HG02759 (cell line): ENCODE measurements around the gene NEK6.
A peak's percentile ranks its signal among the peaks of the same experiment; 100 is the strongest.
"Not testable (repeated sequence)": the region's sequence is repeated elsewhere in the genome, so short reads cannot be mapped to it uniquely, and the experiment has no call there.

Experiments
- ATAC-seq: cut with Tn5 transposase; IDR thresholded peaks from one replicate; pipeline ENCODE4 v1.9.1; 2021; ENCODE audit warnings: mild to moderate bottlenecking, moderate library complexity; ENCODE audit not compliant: unreplicated experiment

NEK6 gene

DNA sequence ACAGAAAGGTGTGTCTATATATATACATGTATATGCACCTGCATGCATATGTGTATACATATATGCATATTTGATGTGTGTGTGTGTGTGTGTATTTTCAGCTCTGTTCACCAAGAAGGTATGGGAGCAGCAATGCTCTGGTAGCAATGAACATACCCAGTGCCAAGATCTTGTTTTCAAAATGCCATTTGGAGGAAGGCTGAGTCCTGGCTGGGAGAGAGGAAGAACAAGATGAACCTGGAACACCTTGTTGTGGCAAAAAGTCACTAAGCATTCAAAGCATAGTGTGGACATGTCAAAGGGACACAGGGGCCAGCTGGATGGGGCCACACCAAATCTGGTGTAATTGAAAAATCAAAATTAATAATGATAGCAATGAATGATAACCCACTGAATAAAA lies 31.8 kb upstream of the NEK6 start:
- no peak for ATAC-seq

DNA sequence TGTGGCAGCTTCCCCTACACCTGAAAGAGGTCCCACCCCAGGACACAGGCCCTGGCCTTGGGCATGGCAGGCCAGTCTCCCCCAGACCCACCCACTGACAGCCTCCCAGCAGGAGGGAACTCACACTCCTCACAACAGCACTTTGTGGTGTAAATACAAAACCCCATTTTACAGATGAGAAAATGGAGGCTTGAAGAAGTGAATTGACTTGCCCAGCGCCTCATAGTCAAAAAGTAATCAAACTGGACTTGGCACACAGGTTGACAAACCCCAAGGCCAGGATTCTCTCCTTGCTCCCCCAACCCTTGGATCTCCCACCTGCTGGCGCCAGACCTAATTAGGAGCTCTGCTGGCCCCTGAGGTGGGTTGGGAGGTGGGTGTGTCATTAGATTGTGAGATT lies 29.2 kb upstream of the NEK6 start:
- no peak for ATAC-seq

DNA sequence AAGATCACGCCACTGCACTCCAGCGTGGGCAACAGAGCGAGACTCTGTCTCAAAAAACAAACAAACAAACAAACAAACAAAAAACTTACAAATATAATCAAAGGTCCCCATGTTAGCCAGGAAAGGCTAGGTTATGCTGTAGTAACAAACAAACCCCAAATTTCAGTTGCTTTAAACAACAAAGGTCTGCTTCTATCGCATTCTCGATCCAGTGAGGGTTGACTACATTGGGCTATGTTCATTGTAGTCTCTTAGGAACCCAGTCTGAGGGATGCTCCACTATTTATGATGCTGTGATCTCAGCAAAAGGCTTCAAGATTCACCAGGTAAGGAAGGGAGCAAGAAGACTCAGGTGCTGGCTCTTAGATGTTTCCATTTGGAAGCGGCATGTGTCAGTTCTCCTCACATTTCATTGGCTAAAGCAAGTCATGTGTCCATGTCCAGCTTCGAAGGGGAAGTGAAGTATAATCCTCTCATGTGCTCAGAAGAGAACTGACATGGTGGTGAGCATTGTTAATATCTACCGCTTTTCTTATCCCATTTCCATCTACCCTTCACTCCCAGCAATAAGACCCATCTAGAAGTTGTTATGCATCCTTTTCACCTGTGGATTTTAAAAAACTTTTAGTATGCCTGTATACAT lies 26.5 kb upstream of the NEK6 start:
- ATAC-seq = no peak

DNA sequence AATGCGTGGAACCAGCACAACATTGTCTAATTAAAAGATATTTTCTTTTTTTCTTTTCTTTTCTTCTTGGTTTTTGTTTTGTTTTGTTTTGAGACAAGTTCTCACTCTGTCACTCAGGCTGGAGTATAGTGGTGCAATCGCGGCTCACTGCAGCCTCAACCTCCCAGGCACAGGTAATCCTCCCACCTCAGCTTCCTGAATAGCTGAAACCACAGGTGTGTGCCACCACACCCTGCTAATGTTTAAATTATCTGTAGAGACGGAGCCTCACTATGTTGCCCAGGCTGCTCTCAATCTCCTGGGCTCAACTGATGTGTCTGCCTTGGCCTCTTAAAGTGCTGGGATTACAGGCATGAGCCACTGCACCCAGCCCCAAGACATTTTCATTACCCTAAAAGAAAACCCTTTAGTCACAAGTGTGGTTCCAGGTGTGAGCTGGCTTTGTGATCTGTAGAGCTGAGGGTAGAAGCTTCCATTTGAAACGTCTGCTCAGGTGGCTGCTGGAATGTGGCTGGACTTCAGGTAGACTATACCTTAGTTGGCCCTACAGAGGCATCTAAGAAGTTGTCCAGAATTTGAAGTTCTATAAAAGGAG lies 19.1 kb upstream of the NEK6 start:
- peak; percentile 10 for ATAC-seq

DNA sequence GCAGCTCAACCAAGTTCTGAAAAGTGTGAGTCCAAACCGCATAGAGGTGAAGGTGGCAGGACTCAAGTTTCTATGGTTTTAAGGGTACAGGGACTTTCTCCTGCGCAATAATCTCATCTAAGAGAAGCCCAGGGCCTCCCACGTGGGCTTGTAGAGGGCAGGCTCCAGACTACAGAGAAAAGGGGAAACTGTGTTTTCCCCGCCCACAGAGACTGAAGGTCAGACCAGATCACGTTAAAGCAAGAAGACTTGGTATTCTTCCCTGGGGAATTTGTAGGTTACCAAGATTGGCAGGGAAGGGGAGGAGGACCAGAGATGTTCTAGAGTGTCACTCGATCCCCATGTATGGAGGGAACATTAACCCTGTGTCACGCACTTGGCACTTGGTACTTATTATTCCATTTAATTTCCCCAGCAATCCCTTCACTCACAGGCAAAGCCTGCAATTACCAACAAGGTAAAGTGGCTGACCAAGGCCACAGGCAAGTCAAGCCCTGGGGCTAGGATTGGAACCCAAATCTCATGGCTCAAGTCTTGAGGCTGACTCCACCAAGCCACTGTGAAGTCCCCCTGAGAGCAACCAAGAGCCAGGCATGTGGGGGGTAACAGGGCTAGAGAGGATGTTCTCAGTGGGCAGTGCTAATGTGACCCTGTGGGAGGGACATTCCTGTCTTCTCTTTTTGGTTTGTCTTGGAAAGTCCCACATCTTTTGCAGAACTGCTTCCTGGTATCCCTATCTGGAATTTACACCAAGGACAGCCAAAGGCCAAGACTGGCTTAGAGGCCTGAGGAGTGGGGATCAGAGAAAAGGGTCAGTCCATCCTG lies 18.3 kb upstream of the NEK6 start:
- ATAC-seq = peak; percentile 85

DNA sequence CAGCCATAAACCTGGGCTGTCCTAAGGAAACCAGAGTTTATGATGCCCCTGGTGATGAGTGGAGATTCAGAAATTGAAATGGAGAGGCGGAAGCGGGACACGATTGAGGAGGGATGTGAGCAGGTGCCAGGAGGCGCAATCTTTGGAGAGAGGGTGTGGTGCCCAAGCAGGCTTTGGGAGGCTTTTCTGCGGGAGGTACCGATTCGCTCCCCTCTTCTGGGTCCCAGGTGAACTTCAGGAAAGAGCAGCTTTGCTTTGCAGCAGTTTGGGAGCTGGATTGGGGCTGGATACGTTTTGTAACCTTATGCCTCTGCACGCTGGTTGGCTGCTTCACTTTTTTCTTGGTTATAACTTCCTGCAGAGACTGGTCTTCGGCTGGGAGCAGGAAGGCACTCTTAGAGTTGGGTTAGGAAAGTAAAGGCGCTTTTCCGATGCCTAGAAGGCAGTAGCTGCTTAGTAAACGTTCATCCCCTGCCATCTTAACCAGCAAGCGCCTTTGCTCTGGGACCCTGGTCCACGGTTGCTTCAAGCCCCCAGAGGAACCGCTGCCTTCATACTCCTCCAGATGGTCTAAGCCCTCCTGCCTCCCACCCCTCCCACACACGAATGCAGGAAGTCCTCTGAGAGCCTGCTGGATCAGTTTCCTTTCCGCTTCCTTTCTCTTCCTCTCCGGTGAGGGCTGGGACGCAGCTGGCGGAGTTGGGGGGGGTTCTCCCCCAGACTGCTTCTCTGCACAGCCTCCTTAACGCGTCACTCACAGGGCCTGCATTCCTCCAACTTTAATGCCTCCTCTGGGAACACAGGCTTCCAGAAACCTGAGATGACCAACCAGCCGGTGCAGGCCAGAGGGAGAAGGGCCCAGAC lies 15.2 kb upstream of the NEK6 start:
- ATAC-seq = no peak

DNA sequence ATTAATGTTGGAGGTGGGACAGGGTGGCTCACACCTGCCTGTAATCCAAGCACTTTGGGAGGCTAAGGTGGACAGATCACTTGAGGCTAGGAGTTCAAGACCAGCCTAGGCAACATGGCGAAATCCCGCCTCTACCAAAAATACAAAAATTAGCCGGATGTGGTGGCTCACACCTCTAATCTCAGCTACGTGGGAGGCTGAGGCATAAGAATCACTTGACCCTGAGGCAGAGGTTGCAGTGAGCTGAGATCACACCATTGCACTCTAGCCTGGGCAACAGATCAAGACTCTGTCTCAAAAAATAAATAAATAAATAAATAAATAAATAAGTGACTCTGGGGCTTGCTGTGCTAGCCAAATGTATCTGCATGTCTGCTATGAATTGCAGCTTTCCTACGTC lies 10.4 kb upstream of the NEK6 start:
- not testable (repeated sequence) for ATAC-seq

DNA sequence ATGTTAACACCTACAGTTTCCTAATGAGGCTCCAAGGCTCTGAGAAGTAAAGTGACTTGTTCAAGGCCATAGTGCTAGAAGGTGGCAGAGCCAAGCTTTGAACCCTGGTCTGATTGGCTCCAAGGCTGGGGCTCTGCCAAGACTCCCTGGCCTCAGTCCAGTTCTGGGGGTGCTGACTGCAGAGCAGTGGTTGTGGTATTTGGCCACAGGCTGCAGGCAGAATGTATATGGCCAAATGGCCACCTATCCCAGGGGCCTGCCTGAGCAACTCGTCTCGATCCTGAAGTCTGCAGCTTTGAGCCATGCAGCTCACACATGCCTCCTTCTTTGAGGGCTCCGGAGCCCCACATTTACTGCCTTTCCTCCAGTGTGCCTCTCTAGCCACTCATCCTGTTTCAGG lies 9.7 kb upstream of the NEK6 start:
- ATAC-seq = no peak

DNA sequence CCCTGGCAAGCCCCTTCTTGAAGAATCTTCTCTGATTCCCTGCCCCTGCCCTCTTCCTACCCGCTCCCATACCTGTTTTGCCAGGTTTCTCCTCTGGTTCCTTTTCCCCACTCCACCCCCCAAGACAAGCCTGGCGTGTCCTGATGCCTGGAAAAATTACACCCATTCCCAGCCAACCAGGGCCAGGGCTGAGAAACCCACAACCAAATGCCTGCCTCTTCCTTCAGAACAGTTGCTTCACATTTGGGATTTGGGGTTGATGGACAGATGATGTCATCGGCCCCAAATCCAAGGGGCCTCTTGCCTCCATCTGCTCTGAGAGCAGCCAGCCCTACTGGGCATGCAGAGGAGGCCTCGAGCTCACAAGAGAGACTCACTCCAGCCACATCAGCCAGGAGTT lies 8.8 kb upstream of the NEK6 start:
- no peak for ATAC-seq

DNA sequence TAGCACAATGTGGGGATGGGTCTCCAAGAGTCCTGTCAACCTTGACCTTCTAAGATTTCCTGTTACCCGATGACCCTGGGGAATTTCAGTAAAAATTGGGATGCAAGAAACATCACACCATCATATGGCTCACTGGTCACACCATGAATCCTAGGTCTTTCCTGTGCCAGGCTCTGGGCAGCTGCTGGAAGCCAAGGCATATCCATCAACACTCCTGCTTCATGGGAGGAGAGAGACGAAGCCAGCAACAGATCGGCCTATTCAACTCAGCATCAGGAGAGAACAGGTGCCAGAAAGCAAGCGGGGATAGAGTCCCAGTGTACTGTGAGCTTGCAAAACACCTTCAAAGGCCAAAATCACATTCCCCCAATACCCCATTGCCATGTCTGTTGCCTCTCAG lies 6.5 kb upstream of the NEK6 start:
- ATAC-seq = no peak

DNA sequence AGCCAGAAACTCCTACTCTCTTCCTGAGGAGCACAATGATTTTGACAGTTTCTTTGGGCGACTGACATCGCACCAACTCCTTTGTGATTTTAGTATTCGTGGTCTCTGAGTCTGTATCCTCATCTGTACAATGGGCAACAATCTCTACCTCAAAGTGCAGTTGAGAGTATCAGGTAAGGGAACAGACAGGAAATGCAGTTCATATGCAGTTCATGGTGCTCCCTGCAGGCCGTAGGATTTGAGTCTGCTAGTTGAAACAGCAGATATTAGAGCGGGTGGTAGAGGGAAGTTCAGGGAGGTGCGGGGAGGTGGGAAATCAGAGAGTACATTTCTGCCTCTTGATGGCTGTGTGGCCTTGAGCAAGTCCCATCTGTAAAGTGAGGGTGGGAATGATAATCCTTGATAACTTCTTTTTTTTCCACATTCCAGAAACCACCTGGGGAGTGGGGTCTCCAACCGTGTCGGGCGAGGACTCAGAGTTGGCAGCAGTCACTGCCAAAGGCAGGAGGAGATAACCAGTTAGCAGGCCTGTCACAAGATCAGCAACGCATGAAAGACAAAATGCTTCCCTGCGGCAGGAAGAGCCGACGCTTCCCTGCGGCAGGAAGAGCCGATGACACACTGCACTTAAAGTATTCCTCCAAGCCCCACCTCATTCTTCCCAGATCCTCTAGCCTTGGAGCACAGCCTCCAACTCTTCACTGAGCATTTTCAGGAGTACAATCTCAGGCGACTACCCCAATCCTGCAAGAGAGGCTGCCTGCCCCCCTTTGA lies 6.0 kb upstream of the NEK6 start:
- ATAC-seq = no peak

DNA sequence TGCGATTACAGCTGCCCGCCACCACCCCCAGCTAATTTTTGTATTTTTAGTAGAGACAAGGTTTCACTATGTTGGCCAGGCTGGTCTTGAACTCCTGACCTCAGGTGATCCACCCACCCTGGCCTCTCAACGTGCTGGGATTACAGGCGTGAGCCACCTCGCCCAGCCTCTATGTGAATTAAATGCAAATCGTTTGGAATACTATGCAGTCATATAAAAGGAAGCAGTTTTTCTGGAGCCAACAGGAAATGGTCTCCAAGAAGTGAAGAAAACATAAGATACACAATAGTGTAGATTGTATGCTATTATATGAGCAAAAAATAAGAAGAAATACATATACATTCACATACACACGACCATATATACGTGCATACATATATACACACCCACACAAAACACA lies 4.9 kb upstream of the NEK6 start:
- not testable (repeated sequence) for ATAC-seq

DNA sequence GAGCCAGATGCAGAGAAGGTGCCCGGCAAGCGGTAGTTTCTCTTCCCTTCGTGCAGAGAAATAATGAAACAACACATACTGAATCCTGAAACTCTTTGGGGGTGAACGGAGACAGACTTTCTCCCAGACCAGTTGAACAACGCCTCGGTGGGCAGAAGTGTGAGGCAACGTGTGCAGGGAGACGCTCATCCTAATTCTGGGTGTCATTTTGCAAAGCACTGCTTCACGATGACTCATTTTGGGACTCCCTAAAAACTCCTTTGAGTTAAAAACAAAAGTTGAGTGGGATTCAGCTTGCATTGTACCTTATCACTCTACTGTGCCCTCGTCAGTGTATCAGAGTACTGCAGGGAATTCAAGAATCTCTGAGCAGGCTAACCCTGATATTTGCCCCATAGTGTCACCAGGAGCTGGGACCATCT lies 3.5 kb upstream of the NEK6 start:
- ATAC-seq = peak; percentile 60

DNA sequence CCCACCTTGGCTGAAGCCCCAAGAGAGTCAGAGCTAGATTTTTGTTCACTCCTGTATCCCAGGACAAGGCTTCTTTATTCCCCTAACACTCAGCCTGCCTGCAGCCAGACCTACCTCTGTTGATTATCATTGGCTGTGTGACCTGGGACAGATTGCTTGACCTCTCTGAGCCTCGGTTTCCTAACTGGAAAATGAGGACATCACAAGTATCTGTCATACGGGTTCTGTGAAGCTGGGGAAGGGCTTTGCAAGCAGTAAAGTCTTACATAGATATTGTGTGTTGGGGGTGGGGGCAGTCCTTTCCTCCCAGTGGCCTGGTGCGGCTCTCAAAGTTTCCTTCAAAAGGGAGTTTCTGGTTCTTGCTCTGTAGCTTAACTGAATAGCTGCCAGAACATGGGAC lies 2.5 kb upstream of the NEK6 start:
- ATAC-seq = no peak

DNA sequence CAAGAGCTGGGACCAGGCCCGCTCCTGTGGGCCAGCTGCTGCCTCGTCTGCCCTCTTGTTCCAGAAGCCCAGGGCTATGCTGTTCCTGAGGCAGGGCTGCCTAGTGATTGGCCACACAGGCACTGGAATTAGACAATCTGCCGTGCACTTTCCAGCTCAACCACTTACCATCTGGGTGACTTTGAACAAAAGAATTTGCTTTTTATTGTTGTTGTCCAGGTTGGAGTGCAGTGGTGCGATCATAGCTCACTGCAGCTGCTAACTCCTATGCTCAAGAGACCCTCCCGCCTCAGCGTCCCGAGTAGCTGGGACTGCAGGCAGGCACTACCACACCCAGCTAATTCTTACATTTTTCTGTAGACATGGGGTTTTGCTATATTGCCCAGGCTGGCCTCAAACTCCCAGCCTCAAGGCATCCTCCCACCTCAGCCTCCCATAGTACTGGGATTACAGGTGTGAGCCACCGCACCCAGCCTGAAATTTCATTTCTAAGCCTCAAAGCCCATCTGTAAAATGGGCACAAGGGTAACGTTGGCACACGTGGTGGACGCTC lies 1.2 kb upstream of the NEK6 start:
- no peak for ATAC-seq

DNA sequence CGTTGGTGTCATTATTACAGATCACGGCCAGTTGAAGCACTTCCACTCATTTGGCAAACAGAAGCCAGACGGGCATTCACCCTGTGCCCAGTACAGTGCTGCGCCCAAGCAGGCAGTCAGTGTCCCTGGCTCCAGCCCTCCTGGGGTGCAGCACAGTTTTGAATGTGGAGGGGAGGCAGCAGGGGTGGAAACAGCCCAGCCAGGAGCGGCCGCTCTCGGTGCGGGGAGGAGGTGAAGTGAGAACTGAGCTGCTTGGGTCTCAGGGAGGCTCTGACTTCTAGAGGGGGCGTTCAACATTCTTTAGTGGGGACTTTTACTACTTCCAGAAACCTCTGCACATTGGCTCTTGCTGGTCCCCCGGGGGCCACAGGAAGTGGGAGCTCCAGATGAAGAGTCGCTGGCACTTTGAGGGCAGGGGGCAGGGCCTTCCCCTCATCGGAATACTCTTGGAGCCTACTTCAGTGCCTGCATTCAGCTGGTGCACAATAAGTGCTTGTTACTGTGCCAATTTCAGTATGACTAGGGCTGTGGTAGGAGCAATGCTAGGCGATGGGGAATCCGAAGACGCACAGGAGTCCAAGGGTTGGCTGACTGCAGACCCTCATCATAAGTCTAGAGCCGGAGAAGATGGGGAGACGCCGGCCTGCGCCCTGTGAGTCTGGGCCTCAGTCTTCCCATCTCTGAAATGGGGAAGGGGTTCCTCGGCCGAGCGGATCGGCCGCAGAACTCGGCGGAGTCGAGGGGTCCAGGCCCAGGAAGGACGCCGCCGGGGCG lies 492 bp upstream of the NEK6 start:
- ATAC-seq = peak; percentile 6

DNA sequence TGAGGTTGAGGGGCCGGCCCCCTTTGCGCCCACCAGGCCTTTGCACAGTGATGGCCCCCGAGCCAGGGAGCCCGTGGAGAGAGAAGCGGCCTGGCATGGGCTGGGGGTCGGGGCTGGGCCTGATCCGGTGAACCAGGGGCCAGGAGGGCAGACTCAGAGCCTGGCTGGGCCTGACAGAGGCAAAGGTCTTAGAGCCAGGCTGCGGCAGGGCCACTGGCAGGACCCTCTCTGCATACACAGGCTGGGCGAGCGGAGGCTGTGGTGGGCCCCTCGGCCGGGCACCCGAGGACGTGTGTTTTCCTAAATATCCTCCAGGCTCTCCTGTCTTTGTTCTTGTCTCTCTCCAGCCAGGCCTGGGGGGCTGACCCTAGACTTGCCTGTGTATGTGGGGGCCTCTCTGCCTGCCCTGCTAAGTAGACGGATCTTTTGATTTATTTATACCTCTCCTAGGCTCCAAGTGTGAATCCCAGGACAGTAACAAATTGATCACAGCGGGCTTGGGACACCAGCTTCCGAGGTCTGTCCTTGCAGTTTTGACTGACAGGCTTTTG lies 933 bp downstream of the NEK6 start:
- ATAC-seq = peak; percentile 5

DNA sequence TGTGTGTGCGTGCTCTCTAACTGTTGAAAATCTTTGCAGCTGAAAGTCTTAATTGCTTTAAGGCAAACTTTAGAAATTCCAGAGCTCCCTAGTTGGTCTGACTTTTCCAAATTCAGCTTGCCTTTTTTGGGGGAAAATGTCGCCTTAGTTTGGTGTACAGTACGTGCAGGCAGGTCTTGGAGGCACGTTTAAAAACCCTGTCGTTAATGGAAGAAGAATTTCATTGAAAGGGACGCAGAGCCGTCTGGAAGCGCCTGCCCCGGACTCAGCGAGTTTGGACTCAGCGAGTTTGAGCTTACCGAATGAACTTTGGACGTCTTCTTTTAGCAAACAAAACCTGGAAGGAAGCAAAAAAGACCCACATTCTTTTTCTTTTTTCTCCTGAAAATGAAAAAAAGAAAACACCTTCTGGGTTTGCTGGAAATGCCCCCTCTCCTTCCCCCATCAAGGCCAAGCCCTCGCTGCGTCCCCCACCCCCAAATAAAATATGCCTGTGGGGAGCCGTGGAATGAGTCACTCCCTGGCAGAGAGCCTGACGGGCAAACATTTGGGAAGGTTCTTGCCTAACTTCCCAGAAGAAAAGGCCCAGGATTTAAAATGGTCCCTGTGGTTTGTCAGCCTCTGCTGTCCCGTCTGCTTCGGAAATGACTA lies 1.5 kb downstream of the NEK6 start:
- ATAC-seq = no peak
